Mesendoderm (in vitro differentiated cells): ENCODE data around the gene APIP.
A peak's percentile ranks its signal among the peaks of the same experiment; 100 is the strongest.

ENCODE experiments used
- DNase-seq: peaks from one replicate; pipeline ENCODE4 v3.0.0; 2013
- H2AK5ac ChIP-seq: 2 replicates; pipeline ENCODE4 v1.6.1; 2013; ENCODE audit warnings: low read length, inconsistent platforms
- H2BK120ac ChIP-seq: 2 replicates; pipeline ENCODE4 v1.6.1; 2013; ENCODE audit warnings: low read depth, mild to moderate bottlenecking, low read length, moderate library complexity, mixed read lengths
- H2BK15ac ChIP-seq: replicated peaks from 2 replicates; pipeline ENCODE4 v1.6.1; 2013; ENCODE audit warnings: low read depth, mild to moderate bottlenecking, moderate library complexity
- H2BK5ac ChIP-seq: 2 replicates; pipeline ENCODE4 v1.6.1; 2013; ENCODE audit warnings: low read length, inconsistent platforms
- H3K18ac ChIP-seq: 2 replicates; pipeline ENCODE4 v1.6.1; 2013; ENCODE audit warnings: mild to moderate bottlenecking, low read length, mixed read lengths
- H3K23ac ChIP-seq: one replicate; pipeline ENCODE4 v1.6.1; 2013; ENCODE audit warnings: low read length
- H3K27ac ChIP-seq: 2 replicates; pipeline ENCODE4 v1.5.1; 2013; ENCODE audit warnings: low read depth, mild to moderate bottlenecking, inconsistent platforms, low read length, moderate library complexity
- H3K27me3 ChIP-seq: 2 replicates; pipeline ENCODE4 v1.6.1; 2013; ENCODE audit warnings: low read length, control low read depth, mild to moderate bottlenecking, inconsistent platforms; ENCODE audit not compliant: insufficient read depth, poor library complexity
- H3K36me3 ChIP-seq: 2 replicates; pipeline ENCODE4 v1.6.1; 2013; ENCODE audit warnings: low read length, inconsistent platforms; ENCODE audit not compliant: control insufficient read depth, insufficient read depth
- H3K4ac ChIP-seq: one replicate; pipeline ENCODE4 v1.6.1; 2013; ENCODE audit warnings: low read depth, mild to moderate bottlenecking, low read length, moderate library complexity
- H3K4me1 ChIP-seq: 2 replicates; pipeline ENCODE4 v1.6.1; 2013; ENCODE audit warnings: low read depth, low read length, inconsistent platforms; ENCODE audit not compliant: control insufficient read depth
- H3K4me2 ChIP-seq: 2 replicates; pipeline ENCODE4 v1.6.1; 2013; ENCODE audit warnings: low read length
- H3K4me3 ChIP-seq: 2 replicates; pipeline ENCODE4 v1.5.1; 2013; ENCODE audit warnings: mild to moderate bottlenecking, low read length
- H3K56ac ChIP-seq: one replicate; pipeline ENCODE4 v1.6.1; 2013; ENCODE audit warnings: low read length
- H3K79me1 ChIP-seq: 2 replicates; pipeline ENCODE4 v1.6.1; 2013; ENCODE audit warnings: low read length, inconsistent platforms
- H3K79me2 ChIP-seq: 2 replicates; pipeline ENCODE4 v1.6.1; 2013; ENCODE audit warnings: mild to moderate bottlenecking, low read length; ENCODE audit not compliant: control insufficient read depth, insufficient read depth
- H3K9ac ChIP-seq: 2 replicates; pipeline ENCODE4 v1.6.1; 2013; ENCODE audit warnings: low read length, inconsistent platforms
- H4K5ac ChIP-seq: one replicate; pipeline ENCODE4 v1.6.1; 2013; ENCODE audit warnings: low read length
- H4K8ac ChIP-seq: one replicate; pipeline ENCODE4 v1.6.1; 2013; ENCODE audit warnings: low read depth, mild to moderate bottlenecking, control low read depth, low read length, moderate library complexity
- WGBS: extraction: QIAGEN DNeasy Blood & Tissue Kit; methylation state at CpG from one replicate; pipeline ENCODE4 v1.1.7; 2013; ENCODE audit warnings: low lambda C conversion rate, missing lambda C conversion rate; ENCODE audit not compliant: insufficient coverage; ENCODE audit errors: extremely low coverage; 5-methylcytosine and 5-hydroxymethylcytosine counted together

The APIP gene

DNA sequence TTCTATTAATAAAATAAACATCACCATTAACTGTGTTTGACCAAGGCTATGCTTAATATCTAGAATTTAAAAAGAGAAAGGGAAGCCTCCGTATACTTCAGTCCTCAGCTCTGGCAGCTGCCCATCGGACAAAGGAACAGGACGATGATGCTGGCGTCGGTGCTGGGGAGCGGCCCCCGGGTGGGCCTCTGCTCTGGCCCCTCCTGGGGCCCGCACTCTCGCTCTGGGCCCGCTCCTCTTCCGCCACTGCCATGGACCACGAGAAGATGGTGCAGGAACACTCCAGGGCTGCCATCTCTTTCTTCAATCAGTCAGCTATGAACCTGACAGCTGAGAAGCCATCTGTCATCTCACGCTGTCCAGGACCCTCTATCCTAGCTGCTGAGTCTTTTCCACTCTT is 25.5 kb upstream of the APIP start:
- no peaks in the 10 kb centered on the region for H3K36me3 ChIP-seq
- H2BK15ac ChIP-seq, result no peak overlapping the region
- H2BK120ac ChIP-seq, result no peak overlapping the region
- WGBS, result no CpG with 5 or more reads among the region's 13 CpGs
- no peak overlapping the region for H3K56ac ChIP-seq
- H3K4me2 ChIP-seq, result no peak overlapping the region
- H3K79me1 ChIP-seq, result peaks cover 8% of the 10 kb centered on the region
- no peak for DNase-seq
- no peak overlapping the region for H4K5ac ChIP-seq
- H2AK5ac ChIP-seq, result no peak overlapping the region
- no peak overlapping the region for H2BK5ac ChIP-seq
- peaks cover 4% of the 10 kb centered on the region for H3K79me2 ChIP-seq
- H3K4ac ChIP-seq, result no peak overlapping the region
- H3K27me3 ChIP-seq, result no peaks in the 10 kb centered on the region
- no peak overlapping the region for H3K18ac ChIP-seq
- no peak overlapping the region for H3K9ac ChIP-seq
- H3K4me3 ChIP-seq, result no peak overlapping the region
- H3K27ac ChIP-seq, result no peak overlapping the region
- H4K8ac ChIP-seq, result no peak overlapping the region
- H3K23ac ChIP-seq, result no peak overlapping the region
- no peaks in the 10 kb centered on the region for H3K4me1 ChIP-seq

DNA sequence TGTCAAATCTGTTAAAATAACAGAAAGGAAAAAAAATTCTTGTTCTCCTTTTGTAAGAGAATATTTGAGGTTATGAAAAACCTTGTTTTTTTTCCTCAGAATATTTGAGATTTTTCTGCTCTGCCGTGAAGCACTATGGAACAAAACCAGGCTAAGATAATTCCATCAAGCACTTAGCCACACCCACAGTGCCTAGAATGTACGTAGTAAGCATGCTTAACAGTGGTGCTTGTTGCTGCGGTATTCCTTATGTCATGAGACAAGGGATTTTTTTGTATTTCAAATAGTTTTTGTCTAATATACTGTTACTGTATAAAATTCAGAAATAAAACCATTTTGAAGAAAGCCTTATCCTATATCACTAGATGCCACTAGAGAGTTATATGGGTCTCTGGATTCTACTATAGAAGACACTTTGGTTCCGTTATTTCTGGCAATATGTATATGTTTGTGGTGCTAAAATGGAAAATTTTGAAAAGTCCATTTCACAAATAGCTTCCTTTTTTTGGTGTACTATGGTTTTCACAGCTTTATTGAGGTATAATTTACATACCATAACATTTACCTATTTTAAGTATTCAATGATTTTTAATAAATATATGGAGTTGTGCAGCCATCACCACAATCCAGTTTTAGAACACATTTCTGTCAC is 24.0 kb upstream of the APIP start:
- no peak overlapping the region for H2BK15ac ChIP-seq
- no peak overlapping the region for H3K18ac ChIP-seq
- no peaks in the 10 kb centered on the region for H3K27me3 ChIP-seq
- no CpG with 5 or more reads among the region's 4 CpGs for whole genome bisulfite sequencing
- peaks cover 4% of the 10 kb centered on the region for H3K79me2 ChIP-seq
- no peak overlapping the region for H3K4me3 ChIP-seq
- H2BK120ac ChIP-seq, result no peak overlapping the region
- no peak overlapping the region for H2BK5ac ChIP-seq
- H2AK5ac ChIP-seq, result no peak overlapping the region
- H3K36me3 ChIP-seq, result no peaks in the 10 kb centered on the region
- no peak overlapping the region for H3K9ac ChIP-seq
- H3K79me1 ChIP-seq, result peaks cover 7% of the 10 kb centered on the region
- no peak overlapping the region for H3K4ac ChIP-seq
- DNase-seq, result no peak
- H3K56ac ChIP-seq, result no peak overlapping the region
- no peak overlapping the region for H4K8ac ChIP-seq
- H3K4me1 ChIP-seq, result peaks cover 4% of the 10 kb centered on the region
- no peak overlapping the region for H3K23ac ChIP-seq
- H4K5ac ChIP-seq, result no peak overlapping the region
- no peak overlapping the region for H3K27ac ChIP-seq
- H3K4me2 ChIP-seq, result no peak overlapping the region

DNA sequence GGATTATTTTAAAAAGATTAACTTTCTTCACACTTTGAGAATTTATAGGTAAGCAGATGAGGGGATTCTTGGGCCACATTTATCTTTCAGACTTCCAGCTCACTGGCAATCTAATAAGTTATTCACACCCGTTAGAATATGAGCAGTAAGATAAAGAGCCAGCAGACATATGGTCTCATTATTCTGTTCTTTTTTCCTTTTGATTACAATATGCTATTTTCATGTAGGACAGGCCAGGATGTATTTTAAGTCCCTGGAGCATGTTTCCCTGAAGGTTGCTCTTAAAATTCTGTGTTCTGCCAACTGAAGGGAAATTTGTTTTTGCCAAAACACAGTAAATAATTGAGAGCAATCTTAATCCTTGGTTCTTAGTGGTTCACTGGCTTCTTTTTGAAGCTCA is 22.4 kb upstream of the APIP start:
- Histone ChIP-seq H3K4me2 (no peak overlapping the region), H3K79me2 (peaks cover 4% of the 10 kb centered on the region), H2BK120ac (no peak overlapping the region), H3K79me1 (peaks cover 7% of the 10 kb centered on the region), H2BK5ac (no peak overlapping the region), H3K27me3 (no peaks in the 10 kb centered on the region), H3K27ac (no peak overlapping the region), H2AK5ac (no peak overlapping the region), H3K56ac (no peak overlapping the region), H3K4me3 (no peak overlapping the region), H3K4ac (no peak overlapping the region), H4K5ac (no peak overlapping the region), H4K8ac (no peak overlapping the region), H2BK15ac (no peak overlapping the region), H3K9ac (no peak overlapping the region), H3K36me3 (no peaks in the 10 kb centered on the region), H3K23ac (no peak overlapping the region), H3K4me1 (peaks cover 4% of the 10 kb centered on the region), H3K18ac (no peak overlapping the region)
- no CpG with 5 or more reads among the region's 1 CpG for WGBS
- DNase-seq, result no peak

DNA sequence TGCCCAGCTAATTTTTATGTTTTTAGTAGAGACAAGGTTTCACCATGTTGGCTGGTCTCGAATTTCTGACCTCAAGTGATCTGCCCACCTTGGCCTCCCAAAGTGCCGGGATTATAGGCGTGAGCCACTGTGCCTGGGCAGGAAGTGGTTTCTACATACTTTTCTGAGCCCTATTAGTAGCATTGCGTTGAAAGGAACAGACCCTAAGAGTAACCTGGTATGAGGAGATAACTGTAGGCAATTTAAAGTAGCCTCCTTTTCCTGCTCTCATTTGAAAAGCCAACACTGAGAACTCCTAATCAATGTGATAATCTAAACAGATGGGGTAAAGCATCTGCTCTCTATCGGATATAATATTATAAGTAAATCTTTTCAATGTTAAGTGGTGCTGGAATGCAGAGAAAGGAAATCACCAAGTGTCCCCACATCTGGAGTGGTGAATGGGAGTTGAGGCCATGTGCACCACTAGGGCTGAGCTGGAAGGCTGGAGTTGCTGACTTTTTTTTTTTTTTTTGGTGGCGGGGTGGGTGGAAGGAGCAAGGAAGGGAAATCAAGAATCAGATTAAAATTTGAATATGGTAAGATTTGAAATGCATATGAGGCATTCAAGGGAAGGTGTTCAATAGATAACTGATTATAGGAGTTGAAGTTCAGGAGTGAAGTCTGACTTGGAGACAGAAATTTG is 20.9 kb upstream of the APIP start:
- H4K8ac ChIP-seq, result no peak overlapping the region
- H2AK5ac ChIP-seq, result no peak overlapping the region
- peak; percentile 37 for DNase-seq
- H3K27ac ChIP-seq, result no peak overlapping the region
- H3K4me3 ChIP-seq, result no peak overlapping the region
- H3K79me1 ChIP-seq, result peaks cover 7% of the 10 kb centered on the region
- H2BK120ac ChIP-seq, result no peak overlapping the region
- H3K4me1 ChIP-seq, result peaks cover 4% of the 10 kb centered on the region
- H3K36me3 ChIP-seq, result no peaks in the 10 kb centered on the region
- no CpG with 5 or more reads among the region's 6 CpGs for WGBS
- no peak overlapping the region for H3K4ac ChIP-seq
- no peak overlapping the region for H2BK5ac ChIP-seq
- no peak overlapping the region for H3K4me2 ChIP-seq
- H4K5ac ChIP-seq, result no peak overlapping the region
- peaks cover 4% of the 10 kb centered on the region for H3K79me2 ChIP-seq
- no peak overlapping the region for H3K9ac ChIP-seq
- no peak overlapping the region for H3K23ac ChIP-seq
- no peak overlapping the region for H3K18ac ChIP-seq
- no peaks in the 10 kb centered on the region for H3K27me3 ChIP-seq
- H2BK15ac ChIP-seq, result no peak overlapping the region
- H3K56ac ChIP-seq, result no peak overlapping the region

DNA sequence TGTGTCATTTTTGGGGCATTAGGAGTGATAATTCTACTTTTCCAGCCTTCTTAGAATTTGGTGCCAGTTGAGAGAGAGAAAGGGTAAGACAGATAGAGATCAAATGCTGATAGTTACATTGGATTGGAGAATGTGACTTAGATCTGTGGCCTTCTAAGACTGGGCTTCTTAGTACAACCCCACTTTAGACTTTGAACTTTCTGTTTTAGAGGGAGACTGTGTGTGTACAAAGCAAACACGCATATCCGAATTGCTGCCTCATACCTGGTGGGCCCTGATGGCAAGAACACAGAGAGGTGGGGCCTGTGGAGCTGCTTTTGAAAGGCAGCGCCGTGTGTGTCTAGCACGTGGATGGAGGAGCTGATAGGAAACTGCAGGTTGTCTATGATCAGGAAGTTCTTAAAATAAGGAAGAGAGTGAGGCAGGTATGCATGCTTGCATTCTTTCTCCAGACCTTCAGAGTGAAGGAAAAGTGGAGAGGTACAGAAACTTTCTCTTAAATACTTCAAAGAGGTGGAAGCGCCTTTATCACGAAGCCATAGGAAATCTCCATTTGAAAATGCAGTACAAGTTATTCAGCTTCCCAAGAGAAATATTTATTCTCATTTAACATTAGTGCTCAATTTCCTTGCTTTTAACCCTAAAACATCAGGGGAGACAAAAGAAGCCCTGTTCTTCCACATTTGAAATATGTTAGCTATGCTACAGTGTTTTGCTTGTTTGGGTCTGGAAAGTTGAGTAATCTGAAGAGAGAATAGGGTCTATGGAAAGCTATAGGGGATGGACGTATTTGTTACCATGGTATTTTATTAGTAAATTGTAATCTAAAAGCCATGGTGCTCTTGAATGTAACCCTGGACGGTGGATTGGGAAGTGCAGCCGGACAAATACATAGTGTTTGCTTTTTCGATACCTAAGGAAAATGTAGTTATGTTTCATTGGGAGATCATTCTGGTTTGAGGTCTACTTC is 13.9 kb upstream of the APIP start:
- peak; percentile 63 for DNase-seq
- no peak overlapping the region for H4K5ac ChIP-seq
- no peak overlapping the region for H3K4me3 ChIP-seq
- peaks cover 3% of the 10 kb centered on the region for H3K79me2 ChIP-seq
- H2BK120ac ChIP-seq, result no peak overlapping the region
- no peak overlapping the region for H2BK15ac ChIP-seq
- H2AK5ac ChIP-seq, result no peak overlapping the region
- H2BK5ac ChIP-seq, result no peak overlapping the region
- H3K4me2 ChIP-seq, result no peak overlapping the region
- no peak overlapping the region for H3K23ac ChIP-seq
- no peaks in the 10 kb centered on the region for H3K36me3 ChIP-seq
- no CpG with 5 or more reads among the region's 11 CpGs for WGBS
- H3K4ac ChIP-seq, result no peak overlapping the region
- H3K27me3 ChIP-seq, result no peaks in the 10 kb centered on the region
- no peak overlapping the region for H3K9ac ChIP-seq
- no peak overlapping the region for H4K8ac ChIP-seq
- peak overlapping the region; percentile 34 for H3K27ac ChIP-seq
- H3K56ac ChIP-seq, result no peak overlapping the region
- H3K79me1 ChIP-seq, result no peaks in the 10 kb centered on the region
- H3K18ac ChIP-seq, result no peak overlapping the region
- H3K4me1 ChIP-seq, result peaks cover 6% of the 10 kb centered on the region
